Measurements from ENCODE around the gene PIPOX. TPM values are rescaled to one million over a fixed set of nuclear protein-coding genes. Genes with fewer than 3 reads are reported as not detected.

PIPOX gene
- total RNA-seq, 2 experiments from 2014 or later, result 1.6 to 1.7 TPM

DNA sequence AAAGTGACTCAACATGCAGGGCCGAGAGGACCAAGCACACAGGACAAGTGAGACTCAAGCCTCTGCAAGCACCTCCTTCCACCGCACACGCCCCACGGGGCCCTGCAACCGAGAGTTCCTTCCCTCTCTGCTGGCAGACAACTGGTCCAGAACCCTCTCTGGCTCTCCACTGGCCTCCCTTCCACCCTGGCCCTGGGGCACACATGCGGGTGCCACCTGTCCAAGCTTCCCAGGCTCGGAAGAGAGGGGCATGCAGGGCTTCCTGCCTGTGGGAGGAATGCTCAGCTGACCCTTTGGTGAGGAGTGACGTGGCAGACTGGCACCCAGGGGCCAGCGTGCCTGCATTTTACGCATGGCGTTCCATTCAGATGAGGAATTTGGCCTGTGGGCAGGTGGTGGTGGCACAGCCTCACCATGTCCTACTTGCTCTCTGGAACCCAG is 59.8 kb downstream of the PIPOX start:
- no peaks in the 10 kb centered on the region for H3K4me1 Mint-ChIP-seq
- H3K27me3 Mint-ChIP-seq, result no peaks in the 10 kb centered on the region
- H3K9me3 Mint-ChIP-seq, result no peaks in the 10 kb centered on the region
- H3K4me3 Mint-ChIP-seq, result no peak overlapping the region
- ChIA-PET POLR2A (no interaction called here), CTCF (interaction anchor here (1.4 to 1.6 kb wide), 3 partner anchors 9 to 137 kb away, joined by 3 to 4 read pairs (median 4); no protein-coding TSS in a partner anchor)
- no peak overlapping the region for H3K27ac Mint-ChIP-seq
- no peak for DNase-seq
- H3K36me3 Mint-ChIP-seq (ENCODE audit: low read depth), result peaks cover 26% of the 10 kb centered on the region

DNA sequence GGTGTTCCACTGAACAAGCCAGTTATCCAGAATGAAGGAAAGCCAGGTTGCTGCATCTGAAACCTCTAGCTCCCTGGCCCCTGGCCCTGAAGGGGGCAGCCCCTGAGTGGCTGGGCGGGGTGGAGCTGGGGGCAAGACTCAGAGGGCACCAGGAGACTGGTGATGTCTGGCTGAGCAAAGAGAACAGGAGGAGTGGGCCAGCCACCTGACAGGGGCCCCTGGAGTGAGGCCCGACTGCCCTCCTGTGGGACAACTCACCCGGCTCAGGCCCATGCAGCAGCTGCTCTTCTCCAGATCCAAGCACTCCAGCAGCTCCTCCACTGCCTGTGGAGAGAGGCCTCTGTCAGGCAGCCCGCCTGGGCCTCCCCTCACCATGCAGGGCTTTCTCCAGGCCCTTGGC is 60.4 kb downstream of the PIPOX start:
- POLR2A ChIA-PET, result no interaction called here
- no peak overlapping the region for H3K27ac Mint-ChIP-seq
- H3K27me3 Mint-ChIP-seq, result no peaks in the 10 kb centered on the region
- no peaks in the 10 kb centered on the region for H3K4me1 Mint-ChIP-seq
- CTCF ChIA-PET, result interaction anchor here (1.1 to 1.6 kb wide), 3 partner anchors 8 to 11 kb away, joined by 3 to 4 read pairs (median 4); no protein-coding TSS in a partner anchor
- peaks cover 25% of the 10 kb centered on the region for H3K36me3 Mint-ChIP-seq (ENCODE audit: low read depth)
- no peak for DNase-seq
- H3K9me3 Mint-ChIP-seq, result no peaks in the 10 kb centered on the region
- no peak overlapping the region for H3K4me3 Mint-ChIP-seq

Other genes starting within 250 kb of the PIPOX start
- gene FAM222B, start 200.4 kb upstream of the PIPOX start, total RNA-seq, result 10 to 100 TPM; 15.7 to 17.9 TPM
- 10 to 100 TPM; 40.8 to 42.9 TPM for gene ERAL1, start 188.1 kb upstream of the PIPOX start, total RNA-seq
- gene FLOT2, start 145.4 kb upstream of the PIPOX start, total RNA-seq, result 100 to 1,000 TPM; 200 to 212 TPM
- gene DHRS13, start 140.1 kb upstream of the PIPOX start, total RNA-seq, result 10 to 100 TPM; 26.8 to 27.8 TPM
- 10 to 100 TPM; 72.3 to 78.1 TPM for gene PHF12, start 91.6 kb upstream of the PIPOX start, total RNA-seq
- not detected for gene SEZ6, start 37.1 kb upstream of the PIPOX start, total RNA-seq
- gene MYO18A, start 137.3 kb downstream of the PIPOX start, total RNA-seq, result 100 to 1,000 TPM in 1 of 2 experiments, 10 to 100 TPM in 1; 82.2 to 101 TPM
- gene CRYBA1, start 203.7 kb downstream of the PIPOX start, total RNA-seq, result not detected